ENCODE results near the gene NLRC3.
A peak's percentile ranks its signal among the peaks of the same experiment; 100 is the strongest.

NLRC3 gene

GRCh38 chr16:3518986-3519348 lies 58.2 kb downstream of the NLRC3 start:
- ChIA-PET POLR2A (no interaction called here), CTCF (no interaction called here)
- no peak overlapping the region for H3K4me3 ChIP-seq (ENCODE audit: low read depth, low read length)
- TF ChIP-seq ZNF2 (tag by site-specific recombination; IDR thresholded peaks at IDR 0.05) (no peak), GLIS1 (tag by site-specific recombination; IDR thresholded peaks at IDR 0.05) (peak; percentile 16; the same call in 1 of the 2 replicates), CTCF (tag by site-specific recombination; IDR thresholded peaks at IDR 0.05) (no peak)
- no peaks in the 10 kb centered on the region for H3K4me1 ChIP-seq (ENCODE audit: control insufficient read depth, insufficient read depth, low read length)
- H3K36me3 ChIP-seq (ENCODE audit: control insufficient read depth in 2 of 2, insufficient read depth in 1 of 2, low read length in 2 of 2) = peaks cover 12 to 83% of the 10 kb centered on the region in 2 experiments; a peak in 2 of 3 replicates
- no peak overlapping the region for H3K27ac ChIP-seq (ENCODE audit: extremely low read depth, low read depth, low read length)
- H3K9me3 ChIP-seq (ENCODE audit: control insufficient read depth, insufficient read depth, low read depth, low read length) = no peaks in the 10 kb centered on the region

DNA sequence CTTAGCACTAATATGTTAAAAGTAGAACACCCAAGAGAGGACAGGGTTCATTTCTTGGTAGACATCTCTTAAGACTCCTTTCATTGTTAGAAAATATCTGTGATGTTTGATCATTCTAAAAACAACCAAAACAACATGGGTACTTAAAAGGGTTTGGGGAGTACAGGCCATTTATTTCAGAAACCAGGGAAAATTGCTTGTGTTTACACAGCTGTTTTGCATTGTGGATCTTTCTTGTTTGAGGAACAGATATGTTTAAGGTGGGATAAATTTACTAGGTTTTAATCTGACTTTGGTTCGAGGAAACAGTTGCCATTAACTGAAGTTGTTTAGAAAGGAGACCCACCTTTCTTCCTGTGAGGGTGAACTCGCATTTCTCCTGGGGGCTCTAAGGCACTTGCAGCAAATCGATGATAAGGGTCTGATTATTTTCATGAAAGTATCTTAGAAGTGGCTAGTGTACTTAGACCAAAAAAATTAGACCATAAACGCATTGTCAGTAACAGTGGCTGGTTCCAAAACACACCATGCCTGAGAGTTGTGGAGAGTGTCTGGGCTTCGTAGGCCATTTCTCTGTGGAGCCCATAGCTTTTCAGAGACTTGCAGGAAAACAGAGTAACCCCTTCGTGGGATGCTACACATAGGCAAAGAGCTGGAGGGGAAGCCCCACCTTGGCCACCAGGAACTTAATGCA lies 58.8 kb downstream of the NLRC3 start:
- H3K27ac ChIP-seq (ENCODE audit: extremely low read depth, low read depth, low read length) = no peak overlapping the region
- TF ChIP-seq ZNF621 (tag by site-specific recombination; IDR thresholded peaks at IDR 0.05) (no peak), ZNF266 (tag by site-specific recombination; IDR thresholded peaks at IDR 0.05; ENCODE audit: low read depth) (no peak), ZNF548 (tag by site-specific recombination; IDR thresholded peaks at IDR 0.05) (no peak), ZNF777 (tag by site-specific recombination; IDR thresholded peaks at IDR 0.05; ENCODE audit: borderline replicate concordance) (no peak)
- H3K9me3 ChIP-seq (ENCODE audit: control insufficient read depth, insufficient read depth, low read depth, low read length) = no peaks in the 10 kb centered on the region
- POLR2A ChIA-PET = no interaction called here
- H3K36me3 ChIP-seq (ENCODE audit: control insufficient read depth in 2 of 2, insufficient read depth in 1 of 2, low read length in 2 of 2) = peaks cover 8 to 83% of the 10 kb centered on the region in 2 experiments; a peak in 2 of 3 replicates
- H3K4me1 ChIP-seq (ENCODE audit: control insufficient read depth, insufficient read depth, low read length) = no peaks in the 10 kb centered on the region
- CTCF ChIA-PET = no interaction called here
- no peak overlapping the region for H3K4me3 ChIP-seq (ENCODE audit: low read depth, low read length)

GRCh38 chr16:3515897-3516296 lies 61.3 kb downstream of the NLRC3 start:
- ChIA-PET CTCF (interaction anchor here (1.1 kb wide), 1 partner anchor 10 kb away, joined by 4 read pairs; no protein-coding TSS in a partner anchor), POLR2A (no interaction called here)
- Histone ChIP-seq H3K4me1 (ENCODE audit: control insufficient read depth, insufficient read depth, low read length) (no peaks in the 10 kb centered on the region), H3K36me3 (ENCODE audit: control insufficient read depth in 2 of 2, insufficient read depth in 1 of 2, low read length in 2 of 2) (peaks cover 14 to 92% of the 10 kb centered on the region in 2 experiments), H3K4me3 (ENCODE audit: low read depth, low read length) (no peak overlapping the region), H3K27ac (ENCODE audit: extremely low read depth, low read depth, low read length) (no peak overlapping the region), H3K9me3 (ENCODE audit: control insufficient read depth, insufficient read depth, low read depth, low read length) (no peaks in the 10 kb centered on the region)
- TF ChIP-seq ZEB2 (tag by site-specific recombination; IDR thresholded peaks at IDR 0.05) (no peak), ZNF324 (tag by site-specific recombination; IDR thresholded peaks at IDR 0.05) (no peak), ZNF747 (tag by site-specific recombination; IDR thresholded peaks at IDR 0.05) (no peak), ZNF768 (tag by site-specific recombination; IDR thresholded peaks at IDR 0.05) (peak; percentile 40; the same call in 1 of the 2 replicates), ZNF561 (tag by site-specific recombination; IDR thresholded peaks at IDR 0.05; ENCODE audit: borderline replicate concordance) (no peak)
- TF ChIP-seq, protein P1, sequence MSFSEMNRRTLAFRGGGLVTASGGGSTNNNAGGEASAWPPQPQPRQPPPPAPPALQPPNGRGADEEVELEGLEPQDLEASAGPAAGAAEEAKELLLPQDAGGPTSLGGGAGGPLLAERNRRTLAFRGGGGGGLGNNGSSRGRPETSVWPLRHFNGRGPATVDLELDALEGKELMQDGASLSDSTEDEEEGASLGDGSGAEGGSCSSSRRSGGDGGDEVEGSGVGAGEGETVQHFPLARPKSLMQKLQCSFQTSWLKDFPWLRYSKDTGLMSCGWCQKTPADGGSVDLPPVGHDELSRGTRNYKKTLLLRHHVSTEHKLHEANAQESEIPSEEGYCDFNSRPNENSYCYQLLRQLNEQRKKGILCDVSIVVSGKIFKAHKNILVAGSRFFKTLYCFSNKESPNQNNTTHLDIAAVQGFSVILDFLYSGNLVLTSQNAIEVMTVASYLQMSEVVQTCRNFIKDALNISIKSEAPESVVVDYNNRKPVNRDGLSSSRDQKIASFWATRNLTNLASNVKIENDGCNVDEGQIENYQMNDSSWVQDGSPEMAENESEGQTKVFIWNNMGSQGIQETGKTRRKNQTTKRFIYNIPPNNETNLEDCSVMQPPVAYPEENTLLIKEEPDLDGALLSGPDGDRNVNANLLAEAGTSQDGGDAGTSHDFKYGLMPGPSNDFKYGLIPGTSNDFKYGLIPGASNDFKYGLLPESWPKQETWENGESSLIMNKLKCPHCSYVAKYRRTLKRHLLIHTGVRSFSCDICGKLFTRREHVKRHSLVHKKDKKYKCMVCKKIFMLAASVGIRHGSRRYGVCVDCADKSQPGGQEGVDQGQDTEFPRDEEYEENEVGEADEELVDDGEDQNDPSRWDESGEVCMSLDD (tag by site-specific recombination; IDR thresholded peaks at IDR 0.05) = no peak
- TF ChIP-seq, protein P2, sequence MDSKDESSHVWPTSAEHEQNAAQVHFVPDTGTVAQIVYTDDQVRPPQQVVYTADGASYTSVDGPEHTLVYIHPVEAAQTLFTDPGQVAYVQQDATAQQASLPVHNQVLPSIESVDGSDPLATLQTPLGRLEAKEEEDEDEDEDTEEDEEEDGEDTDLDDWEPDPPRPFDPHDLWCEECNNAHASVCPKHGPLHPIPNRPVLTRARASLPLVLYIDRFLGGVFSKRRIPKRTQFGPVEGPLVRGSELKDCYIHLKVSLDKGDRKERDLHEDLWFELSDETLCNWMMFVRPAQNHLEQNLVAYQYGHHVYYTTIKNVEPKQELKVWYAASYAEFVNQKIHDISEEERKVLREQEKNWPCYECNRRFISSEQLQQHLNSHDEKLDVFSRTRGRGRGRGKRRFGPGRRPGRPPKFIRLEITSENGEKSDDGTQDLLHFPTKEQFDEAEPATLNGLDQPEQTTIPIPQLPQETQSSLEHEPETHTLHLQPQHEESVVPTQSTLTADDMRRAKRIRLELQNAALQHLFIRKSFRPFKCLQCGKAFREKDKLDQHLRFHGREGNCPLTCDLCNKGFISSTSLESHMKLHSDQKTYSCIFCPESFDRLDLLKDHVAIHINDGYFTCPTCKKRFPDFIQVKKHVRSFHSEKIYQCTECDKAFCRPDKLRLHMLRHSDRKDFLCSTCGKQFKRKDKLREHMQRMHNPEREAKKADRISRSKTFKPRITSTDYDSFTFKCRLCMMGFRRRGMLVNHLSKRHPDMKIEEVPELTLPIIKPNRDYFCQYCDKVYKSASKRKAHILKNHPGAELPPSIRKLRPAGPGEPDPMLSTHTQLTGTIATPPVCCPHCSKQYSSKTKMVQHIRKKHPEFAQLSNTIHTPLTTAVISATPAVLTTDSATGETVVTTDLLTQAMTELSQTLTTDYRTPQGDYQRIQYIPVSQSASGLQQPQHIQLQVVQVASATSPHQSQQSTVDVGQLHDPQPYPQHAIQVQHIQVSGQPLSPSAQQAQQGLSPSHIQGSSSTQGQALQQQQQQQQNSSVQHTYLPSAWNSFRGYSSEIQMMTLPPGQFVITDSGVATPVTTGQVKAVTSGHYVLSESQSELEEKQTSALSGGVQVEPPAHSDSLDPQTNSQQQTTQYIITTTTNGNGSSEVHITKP (tag by site-specific recombination; IDR thresholded peaks at IDR 0.05) = no peak
